ENCODE data around the gene CLIP1.
"Not testable (repeated sequence)": the region's sequence is repeated elsewhere in the genome, so short reads cannot be mapped to it uniquely, and the experiment has no call there.

DNA sequence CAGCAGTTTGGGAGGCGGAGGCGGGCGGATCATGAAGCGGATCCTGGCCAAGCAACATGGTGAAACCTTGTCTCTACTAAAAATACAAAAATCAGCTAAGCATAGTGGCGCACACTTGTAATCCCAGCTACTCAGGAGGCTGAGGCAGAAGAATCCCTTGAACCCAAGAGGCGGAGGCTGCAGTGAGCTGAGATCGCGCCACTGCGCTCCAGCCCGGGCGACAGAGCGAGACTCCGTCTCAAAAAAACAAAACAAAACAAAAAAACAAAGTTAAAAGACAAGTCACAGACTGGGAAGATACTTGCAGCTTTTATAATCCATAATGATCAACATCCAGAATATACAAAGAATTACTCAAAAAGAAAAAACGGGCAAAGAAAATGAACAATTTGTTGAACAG, 161.7 kb downstream of the CLIP1 start:
- not testable (repeated sequence) for TF ChIP-seq CEBPB (IDR thresholded peaks at IDR 0.05; ENCODE audit: low read depth, low read length); POLR2A (IDR thresholded peaks at IDR 0.05; ENCODE audit: low read depth, low read length); BHLHE40 (IDR thresholded peaks at IDR 0.05; ENCODE audit: low read depth, low read length); MAFK (IDR thresholded peaks at IDR 0.05; ENCODE audit: low read depth, low read length); MXI1 (IDR thresholded peaks at IDR 0.05; ENCODE audit: borderline replicate concordance, low read depth, low read length); NFE2L2 (IDR thresholded peaks at IDR 0.05; ENCODE audit: low read depth, low read length)
- TF ChIP-seq, protein P1, sequence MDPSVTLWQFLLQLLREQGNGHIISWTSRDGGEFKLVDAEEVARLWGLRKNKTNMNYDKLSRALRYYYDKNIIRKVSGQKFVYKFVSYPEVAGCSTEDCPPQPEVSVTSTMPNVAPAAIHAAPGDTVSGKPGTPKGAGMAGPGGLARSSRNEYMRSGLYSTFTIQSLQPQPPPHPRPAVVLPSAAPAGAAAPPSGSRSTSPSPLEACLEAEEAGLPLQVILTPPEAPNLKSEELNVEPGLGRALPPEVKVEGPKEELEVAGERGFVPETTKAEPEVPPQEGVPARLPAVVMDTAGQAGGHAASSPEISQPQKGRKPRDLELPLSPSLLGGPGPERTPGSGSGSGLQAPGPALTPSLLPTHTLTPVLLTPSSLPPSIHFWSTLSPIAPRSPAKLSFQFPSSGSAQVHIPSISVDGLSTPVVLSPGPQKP (IDR thresholded peaks at IDR 0.05; ENCODE audit: borderline replicate concordance, low read depth, low read length) = not testable (repeated sequence)
- TF ChIP-seq, protein P2, sequence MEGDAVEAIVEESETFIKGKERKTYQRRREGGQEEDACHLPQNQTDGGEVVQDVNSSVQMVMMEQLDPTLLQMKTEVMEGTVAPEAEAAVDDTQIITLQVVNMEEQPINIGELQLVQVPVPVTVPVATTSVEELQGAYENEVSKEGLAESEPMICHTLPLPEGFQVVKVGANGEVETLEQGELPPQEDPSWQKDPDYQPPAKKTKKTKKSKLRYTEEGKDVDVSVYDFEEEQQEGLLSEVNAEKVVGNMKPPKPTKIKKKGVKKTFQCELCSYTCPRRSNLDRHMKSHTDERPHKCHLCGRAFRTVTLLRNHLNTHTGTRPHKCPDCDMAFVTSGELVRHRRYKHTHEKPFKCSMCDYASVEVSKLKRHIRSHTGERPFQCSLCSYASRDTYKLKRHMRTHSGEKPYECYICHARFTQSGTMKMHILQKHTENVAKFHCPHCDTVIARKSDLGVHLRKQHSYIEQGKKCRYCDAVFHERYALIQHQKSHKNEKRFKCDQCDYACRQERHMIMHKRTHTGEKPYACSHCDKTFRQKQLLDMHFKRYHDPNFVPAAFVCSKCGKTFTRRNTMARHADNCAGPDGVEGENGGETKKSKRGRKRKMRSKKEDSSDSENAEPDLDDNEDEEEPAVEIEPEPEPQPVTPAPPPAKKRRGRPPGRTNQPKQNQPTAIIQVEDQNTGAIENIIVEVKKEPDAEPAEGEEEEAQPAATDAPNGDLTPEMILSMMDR (conservative IDR thresholded peaks at IDR 0.05; ENCODE audit: low read depth, low read length) = not testable (repeated sequence)

All from IMR-90 (cell line).